Activated CD4-positive, alpha-beta T cell treated with anti-CD3 and anti-CD28 coated beads, Interleukin-10, Interleukin-2, amounts not matched to agents 100 ng/mL and 50 ng/mL, durations not matched to agents 16 hours and 8 hours (primary cell): ENCODE results near the gene NUP133.
"Not testable (repeated sequence)": the region's sequence is repeated elsewhere in the genome, so short reads cannot be mapped to it uniquely, and the experiment has no call there.

Experiments used
- DNase-seq: peaks from one replicate; pipeline ENCODE4 v3.0.0-alpha.2; 2020

The NUP133 gene

DNA sequence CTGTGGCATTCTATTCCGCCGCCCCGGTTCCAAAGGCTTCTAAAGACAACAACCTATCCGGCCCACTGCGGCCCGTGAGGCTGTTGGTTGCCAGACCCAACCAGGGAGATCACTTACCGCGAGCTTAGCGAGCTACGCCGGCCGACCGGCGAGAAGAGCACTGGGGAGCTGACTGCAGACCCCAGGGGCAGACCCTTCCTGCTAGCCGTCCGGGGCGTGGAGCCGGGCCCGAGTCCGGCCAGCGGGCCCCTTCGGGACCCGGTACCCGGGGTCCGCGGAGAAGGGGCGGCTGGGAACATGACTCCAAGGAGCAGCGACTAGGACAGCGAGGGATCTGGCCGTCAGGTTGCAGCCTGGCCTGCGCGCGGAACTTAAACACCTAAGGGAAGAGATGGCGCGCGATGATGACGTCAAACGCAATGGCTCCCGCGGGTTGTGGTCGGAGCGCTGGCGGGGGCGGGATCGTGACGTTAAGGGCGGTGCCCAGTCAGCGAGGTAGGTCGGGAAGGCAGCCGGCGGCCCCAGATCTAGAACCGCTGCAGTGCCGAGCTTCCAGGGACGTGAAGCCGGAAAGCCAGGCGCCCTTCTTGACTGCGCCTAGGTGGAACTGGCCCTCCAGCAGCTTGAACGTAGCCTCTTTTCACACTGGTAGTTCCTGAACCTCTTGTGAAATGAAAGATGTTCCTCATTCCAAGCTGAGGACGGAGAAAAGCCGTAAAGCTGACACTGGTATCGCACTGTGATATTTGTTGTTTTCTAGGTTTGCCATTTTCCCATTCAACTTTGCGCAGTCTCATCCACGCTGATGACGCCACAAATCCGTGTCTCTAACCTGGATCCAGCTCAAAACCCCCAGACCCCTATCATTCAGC is at the start of gene NUP133:
Gene NUP133 (minus strand): TSS at position 391 of the 872 bp plus-strand sequence. CDS start 92 bp downstream, at position 299.
- DNase-seq: peak; percentile 97

DNA sequence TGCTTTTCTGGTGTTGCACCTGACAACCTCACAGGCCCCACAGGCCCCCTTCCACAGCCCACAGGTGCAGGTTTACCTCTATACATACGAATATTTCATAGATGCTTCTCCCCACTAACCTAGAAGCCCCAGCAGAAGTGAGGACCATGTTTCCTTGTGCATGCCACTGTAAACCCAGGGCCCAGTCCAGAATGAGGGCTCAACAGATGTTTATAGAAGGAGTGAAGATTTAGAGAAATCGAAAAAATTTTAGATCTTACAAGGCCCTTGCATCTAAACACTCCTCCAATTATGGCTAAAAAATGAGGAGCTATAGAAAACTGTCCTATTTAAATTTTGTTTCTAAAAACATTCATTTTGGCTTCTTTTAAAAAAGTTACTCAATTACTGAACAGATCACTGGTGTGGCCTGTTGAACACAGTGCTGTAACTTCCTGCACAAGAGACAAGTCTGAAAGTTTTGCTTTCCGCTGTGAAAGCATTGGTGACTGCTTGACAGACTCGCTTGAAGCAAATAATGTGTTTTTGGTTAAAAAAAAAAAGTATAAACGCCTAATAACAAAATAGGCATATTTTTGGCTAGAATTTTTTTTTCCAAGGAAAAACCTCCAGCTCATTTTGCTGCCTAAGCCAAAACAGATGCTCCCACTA is 49.2 kb upstream of the NUP133 start:
- peak; percentile 66 for DNase-seq

DNA sequence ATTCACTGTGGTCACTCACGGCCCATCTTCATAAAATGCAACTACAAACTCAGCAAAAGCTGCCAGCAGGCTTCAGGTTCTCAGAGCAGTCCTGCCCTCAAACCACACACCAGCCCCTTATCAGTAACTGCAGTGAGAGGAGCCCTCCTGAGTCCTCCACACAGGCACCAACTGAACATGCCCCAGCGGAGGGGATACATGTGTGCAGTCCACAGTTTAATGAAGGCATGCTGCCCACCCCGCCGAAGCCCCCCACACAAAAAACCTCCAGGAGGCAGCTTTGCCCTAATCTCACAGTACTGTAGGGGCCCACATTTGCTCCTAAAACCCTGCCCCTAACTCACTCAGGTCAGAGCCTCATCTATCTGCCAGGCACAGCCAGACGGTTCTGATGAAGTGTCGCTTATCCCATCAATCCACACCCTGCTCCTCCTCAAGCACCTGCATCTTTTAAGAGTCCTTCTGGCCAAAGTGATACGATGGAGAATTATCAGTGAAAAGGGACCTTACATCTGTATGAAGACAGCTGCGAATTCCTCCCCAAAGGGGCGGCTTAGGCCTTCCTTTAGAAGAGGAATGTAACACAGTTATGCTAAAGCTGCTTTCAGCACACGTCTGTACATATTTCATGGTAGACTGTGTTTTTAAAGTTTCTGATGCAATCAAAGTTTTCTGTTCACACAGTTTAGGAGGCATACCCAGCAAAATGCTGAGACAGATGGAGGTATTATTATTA is 46.9 kb upstream of the NUP133 start:
- DNase-seq: no peak

DNA sequence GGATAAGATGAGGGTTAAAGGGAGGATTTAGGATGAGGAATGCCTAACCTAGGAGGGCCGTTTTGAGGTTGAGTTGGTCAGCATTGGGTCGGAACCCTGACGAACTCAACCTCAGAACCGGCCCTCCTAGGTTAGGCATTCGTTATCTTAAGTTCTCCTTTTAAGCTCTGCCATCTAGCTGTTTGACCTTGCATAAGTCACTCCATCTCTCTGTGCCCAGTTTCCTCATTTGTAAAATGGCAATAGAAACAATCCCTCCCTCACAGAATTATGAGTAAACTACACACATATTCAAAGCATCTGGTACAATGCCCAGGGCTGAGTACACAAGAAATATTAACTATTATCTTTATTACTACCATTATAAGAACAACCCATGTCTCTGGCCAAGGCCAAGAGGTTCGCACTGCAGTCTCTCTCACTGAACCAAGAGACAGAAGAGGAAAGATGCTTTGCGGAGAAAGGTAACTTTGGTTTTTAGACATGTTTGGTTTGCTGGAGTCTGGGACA is 45.5 kb upstream of the NUP133 start:
- DNase-seq: no peak

DNA sequence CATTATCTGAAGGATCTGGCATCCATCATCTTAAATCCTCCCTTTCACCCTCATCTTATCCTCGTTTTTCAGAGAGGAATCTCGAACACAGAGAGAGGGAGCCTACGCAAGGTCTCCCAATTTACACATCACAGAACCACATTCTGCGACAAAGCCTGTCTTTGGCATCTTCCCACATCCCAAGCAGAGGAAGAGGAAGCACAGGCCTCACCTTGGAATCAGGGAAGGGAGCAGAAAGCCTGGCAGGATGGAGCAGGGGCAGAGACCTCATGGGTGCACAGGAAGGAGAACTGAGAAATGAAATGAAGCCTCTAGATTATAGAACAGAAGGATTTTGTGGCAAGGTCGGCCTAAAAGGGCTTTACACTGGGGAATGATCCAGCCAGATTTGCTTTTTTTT is 44.6 kb upstream of the NUP133 start:
- DNase-seq: no peak

DNA sequence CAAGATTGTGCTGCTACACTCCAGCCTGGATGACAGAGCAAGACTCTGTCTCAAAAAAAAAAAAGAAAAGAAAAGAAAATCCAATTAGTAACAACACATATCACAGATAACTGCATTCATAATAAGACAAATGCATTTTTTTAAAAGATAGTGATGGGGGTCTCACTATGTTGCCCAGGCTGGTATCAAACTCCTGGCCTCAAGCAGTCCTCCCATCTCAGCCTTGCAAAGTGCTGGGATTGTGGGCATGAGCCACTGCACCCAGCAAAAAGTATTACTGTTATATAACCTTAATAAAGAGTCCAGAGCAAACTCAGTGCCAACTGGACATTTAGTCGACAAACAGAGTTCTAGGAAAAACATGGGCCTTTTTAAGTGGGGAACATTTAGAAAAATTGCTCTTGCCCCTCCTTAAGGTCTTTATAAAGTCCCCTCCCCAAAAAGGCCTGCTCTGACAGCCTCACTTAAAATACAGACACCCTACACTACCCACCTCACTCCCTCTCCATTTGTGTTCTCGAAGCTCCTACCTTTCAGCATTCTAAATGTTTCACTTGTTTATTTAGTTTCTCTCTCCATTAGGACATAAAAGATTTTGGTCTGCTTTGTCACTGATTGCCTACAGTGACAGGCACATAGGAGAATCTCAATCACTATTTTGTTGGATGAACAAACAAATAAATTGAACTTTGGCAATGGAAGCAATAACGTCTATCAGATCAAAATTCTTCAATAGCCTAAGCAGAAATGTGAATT is 42.8 kb upstream of the NUP133 start:
- no peak for DNase-seq

DNA sequence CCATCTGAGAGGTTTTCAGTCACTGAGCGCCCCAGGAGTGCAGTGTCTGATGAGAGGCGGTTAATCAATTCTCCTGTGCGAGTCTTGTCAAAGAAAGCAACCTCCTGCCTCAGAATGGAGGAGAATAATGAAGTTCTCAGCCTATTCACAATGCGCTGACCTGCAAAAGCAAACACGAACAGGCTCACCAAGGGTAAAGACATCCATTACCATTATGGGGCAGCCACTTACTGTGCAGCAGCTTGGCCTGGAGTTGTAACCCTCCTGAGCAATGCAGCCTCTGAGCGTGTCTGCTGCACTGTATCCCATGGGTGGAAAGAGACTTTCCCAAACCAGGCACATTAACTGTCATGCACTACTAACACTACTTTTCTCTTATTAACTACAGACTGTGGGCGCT is 39.4 kb upstream of the NUP133 start:
- no peak for DNase-seq

DNA sequence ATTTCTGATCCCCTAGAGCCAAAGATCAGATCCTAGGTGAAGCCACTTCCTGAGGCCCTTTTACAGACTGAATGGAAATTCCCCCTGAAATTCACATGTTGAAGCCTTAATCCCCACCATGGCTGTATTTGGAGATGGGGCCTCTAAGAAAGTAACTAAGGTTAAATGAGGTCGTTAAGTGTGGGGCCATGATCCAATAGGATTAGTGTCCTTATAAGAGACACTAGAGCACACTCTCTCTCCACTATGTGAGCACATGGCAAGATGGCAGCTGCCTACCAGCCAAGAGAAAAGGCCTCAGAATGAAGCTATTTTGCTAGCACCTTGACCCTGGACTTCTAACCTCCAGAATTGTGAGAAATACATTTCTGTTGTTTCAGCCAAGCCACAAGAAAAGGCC is 36.4 kb upstream of the NUP133 start:
- no peak for DNase-seq

DNA sequence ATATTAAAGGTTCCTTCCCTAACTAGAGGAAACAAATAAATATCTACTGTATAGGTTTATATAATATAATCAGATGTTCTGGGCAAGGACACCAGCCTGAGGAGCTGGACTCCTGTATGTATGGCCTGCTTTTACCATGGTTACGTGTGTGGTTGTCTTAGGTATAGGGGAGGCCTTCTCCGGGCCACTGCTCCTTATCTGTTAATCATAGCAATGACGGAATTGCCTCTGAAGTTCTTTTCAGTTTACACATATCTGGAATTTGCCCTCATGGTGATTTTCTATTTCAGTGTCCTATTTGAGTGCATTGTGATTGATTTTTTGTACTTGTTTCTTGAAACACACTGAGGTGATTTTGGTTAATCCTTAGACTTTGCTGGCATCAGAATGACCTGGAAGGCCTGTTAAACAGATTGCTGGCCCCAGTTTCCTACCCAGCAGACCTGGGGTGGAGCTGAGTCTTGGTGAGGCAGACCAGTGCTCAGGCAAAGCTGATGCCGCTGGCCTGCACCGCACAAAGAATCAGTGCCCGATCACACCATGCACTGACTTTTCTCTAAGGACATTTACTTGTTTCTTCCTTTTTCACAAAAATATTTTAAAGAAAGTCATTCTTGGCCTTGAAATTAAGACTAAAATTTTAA is 31.8 kb upstream of the NUP133 start:
- no peak for DNase-seq

DNA sequence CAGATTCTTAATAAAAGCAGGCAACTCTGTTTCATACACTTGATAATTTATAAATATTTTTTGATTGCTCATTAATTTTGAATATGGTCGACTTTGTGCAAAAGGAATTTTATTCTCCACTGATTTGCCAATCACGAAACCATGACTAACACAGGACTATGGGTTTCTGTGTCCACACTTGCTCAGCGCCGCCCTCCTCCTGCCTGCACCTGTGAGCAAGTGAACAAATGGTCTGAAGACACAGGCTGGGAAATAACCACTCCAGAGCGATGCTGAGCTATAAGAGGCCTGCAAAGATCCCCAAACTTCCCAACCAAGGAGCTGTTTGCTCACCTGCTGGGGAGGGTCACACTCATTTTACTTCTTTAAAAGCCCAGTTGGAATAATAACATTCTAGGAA is 30.8 kb upstream of the NUP133 start:
- no peak for DNase-seq

DNA sequence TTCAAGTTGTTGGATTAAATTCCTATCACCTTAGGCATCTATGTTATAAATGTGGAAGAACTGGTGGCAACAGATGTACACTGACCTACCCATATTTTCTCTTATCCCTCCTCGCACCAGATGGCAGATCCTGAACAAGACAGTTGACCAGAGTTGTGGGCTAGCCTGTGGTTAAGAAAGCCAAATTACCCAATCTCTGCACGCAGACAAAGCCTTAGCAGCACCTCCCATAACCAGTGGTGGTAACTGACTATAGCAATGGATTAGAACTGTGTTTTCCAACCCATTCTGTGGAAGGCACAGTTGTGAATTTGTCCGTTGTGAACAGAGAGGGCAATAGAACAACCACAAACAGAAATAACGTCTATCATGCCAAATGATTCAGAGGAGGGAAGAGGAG is 29.8 kb upstream of the NUP133 start:
- no peak for DNase-seq

DNA sequence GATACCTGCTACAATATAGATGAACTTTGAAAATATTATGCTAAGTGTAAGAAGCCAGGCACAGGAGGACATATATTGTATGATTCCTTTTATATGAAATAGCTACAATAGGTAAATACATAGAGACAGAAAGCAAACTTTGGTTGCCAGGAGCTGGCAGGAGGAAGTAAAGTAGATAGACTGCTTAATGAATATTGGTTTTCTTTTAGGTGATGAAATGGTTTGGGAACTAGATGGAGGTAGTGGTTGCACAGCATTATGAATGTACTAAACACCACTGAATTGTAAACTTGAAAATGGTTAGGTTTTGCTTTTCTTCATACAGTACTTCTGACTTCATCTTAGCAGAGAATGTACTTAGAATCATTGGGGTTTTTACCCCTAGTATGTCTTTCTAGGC is 28.8 kb upstream of the NUP133 start:
- DNase-seq: no peak

DNA sequence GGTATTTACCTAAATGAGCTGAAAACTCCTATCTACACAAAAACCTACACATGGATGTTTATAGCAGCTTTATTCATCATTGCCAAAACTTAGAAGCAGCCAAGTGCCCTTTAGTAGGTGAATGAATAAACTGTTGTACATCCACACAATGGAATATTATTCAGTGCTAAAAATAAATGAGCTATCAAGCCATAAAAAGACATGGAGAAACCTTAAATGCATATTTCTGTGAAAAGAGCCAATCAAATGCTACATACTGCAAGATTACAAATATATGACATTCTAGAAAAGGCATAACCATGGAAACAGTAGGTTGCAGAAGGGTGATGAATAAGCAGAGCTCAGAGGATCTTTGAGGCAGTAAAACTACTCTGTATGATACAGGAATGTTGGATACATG is 27.1 kb upstream of the NUP133 start:
- DNase-seq: no peak

DNA sequence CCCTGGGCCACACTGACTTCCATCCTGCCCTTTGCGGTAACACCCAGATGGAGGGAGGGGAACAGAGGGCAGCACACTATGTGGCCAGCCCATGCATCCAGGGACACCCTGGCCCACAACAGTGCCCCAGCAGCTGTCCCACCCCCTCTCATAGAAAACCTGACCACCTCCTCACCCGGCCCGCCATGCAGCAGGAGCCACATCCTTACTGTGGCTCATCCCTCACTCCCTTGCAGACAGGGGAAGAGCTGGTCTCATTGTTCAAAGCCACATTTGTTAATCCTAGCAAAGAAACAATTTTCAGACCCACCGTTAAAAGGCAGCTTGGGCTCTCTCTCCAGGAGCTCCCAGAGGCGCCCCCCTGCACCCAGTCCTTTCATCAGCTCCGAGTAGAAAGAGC is 23.2 kb upstream of the NUP133 start:
- no peak for DNase-seq

DNA sequence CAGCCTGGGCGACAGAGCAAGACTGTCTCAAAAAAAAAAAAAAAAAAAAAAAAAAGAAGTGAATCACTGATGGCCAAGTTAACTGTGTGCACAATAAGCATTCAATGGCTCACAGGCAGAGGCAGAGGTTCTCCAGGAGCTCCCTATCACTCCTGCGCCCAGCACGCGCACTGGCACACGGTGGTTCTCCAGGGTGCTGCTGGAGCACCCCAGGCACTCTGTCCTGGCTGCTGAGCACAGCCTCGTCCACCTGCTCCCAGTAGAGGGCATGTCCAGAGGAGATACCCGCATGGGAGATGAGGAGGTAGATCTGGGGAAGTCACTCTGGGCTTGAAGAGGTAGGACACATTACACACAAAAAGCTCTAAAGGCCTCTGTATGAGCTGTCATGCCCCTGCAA is 21.5 kb upstream of the NUP133 start:
- no peak for DNase-seq

DNA sequence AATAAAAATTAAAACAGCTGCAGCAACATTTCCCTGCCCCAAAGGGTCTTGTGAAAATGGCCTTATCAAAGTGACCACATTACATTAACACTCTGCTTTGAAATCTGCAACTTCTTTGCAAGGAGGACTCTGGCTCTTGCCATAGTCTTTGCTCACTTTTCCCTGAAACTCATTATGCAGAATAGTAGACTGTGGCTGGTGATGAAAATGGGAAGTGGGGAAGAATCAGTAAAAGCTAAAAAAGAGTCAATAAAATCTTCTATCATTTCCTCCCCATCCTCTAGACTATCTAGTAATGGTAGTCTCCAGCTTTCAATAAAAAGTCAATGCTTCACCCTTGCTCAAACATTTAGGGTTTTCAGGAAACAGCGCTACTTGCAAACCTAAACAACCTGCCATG is 18.6 kb upstream of the NUP133 start:
- DNase-seq: no peak

DNA sequence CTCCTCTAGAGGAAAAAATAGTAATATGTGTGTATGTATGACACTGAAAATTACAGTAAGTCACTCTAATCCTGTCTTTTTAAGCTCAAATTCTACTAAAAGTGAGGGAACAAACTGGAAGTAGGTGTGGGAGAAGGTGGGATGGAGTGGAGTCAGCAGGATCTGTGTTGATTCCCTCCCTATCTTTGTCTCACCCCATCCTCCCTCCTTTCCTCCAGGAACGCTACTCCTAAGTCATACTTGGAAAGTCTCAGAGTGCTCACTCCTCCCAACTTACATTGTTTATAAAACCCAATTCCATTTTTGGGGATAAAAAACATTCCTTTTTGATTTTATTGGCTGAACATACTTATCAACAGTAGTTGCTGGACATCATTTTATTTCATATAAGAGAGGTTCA is 14.9 kb upstream of the NUP133 start:
- DNase-seq: no peak

DNA sequence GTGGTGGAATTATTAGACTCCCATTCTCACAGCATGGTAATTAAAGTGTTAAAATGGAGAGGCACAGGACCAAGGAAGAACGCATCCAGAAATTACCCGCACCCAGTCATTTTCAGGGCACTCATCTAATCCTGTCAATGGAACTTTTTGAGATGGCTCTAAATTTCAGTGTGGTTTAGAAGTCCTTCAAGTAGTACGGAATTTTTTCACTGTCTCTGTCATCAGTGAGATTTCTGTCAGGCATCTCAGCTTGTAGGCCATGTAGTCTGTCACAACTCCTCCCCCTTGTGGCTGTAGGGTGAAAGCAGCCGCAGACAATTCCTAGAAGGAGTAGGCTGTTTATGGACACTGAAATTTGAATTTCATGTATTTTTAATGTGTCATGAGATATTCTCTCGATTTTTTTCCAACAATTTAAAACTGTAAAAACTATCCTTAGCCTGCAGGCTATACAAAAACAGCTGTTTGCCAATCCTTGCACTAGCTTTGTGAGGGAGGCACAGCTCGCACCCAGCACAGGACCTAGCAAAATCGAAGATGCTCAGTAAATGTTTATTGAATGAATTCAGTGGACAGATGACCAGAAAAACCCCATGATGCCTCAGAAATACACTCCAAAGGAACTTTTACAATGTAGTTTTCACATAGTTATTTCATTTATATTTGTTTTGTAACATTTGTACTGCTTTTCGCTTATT is 6.6 kb upstream of the NUP133 start:
- DNase-seq: peak; percentile 67

DNA sequence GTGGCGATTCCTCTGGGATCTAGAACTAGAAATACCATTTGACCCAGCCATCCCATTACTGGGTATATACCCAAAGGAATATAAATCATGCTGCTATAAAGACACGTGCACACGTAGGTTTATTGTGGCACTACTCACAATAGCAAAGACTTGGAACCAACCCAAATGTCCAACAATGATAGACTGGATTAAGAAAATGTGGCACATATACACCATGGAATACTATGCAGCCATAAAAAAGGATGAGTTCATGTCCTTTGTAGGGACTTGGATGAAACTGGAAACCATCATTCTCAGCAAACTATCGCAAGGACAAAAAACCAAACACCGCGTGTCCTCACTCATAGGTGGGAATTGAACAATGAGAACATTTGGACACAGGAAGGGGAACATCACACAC is 3.5 kb upstream of the NUP133 start:
- not testable (repeated sequence) for DNase-seq

DNA sequence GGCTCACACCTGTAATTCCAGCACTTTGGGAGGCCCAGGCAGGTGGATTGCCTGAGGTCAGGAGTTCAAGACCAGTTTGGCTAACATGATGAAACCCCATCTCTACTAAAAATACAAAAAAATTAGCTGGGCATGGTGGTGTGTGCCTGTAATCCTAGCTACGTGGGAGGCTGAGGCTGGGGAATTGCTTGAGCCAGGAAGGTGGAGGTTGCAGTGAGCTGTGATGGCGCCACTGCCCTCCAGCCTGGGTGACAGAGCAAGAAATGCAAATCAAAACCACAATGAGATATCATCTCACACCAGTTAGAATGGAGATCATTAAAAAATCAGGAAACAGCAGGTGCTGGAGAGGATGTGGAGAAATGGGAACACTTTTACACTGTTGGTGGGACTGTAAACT is 3.1 kb upstream of the NUP133 start:
- not testable (repeated sequence) for DNase-seq

DNA sequence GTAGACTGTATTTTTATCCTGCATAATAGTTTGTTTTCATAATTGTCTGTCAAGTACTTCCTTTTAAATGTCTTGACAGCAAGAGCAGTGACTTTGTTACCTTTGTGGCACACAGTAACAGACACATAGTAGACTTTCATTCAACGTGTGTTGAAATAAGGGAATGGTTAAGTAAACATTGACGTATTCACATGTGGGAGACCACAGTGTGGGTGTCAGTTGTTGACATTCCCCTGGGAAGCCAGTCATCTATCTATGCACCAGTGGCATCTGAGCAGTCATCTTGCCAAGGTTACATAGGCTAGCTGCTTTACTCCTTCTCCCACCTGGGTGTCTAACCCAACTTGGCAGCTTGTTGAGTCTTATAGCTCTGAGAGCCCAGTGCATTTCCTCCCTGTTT is 1.4 kb upstream of the NUP133 start:
- DNase-seq: no peak
